A549 (cell line): Measurements from ENCODE around the gene INPP4B. TPM values are rescaled to one million over a fixed set of nuclear protein-coding genes. Genes with fewer than 3 reads are reported as not detected.

Experiments used
- ATAC-seq, 2 experiments: fragments of 200-7000 bp in 1 of 2; fragments of >200 bp in 1 of 2; cut with Nextera tagmentation in 1 of 2; cut with Tn5 transposase in 1 of 2; 3 replicates each; pipeline versions ENCODE4 v1.8.0 to v1.9.1; 2018 to 2020; ENCODE audit warnings: mild to moderate bottlenecking in 1 of 2, moderate library complexity in 1 of 2
- CTCF ChIA-PET: fragments of 300-600 bp; sonication (Branson Sonifier 250); formaldehyde crosslinking; extraction: SDS; loops from one replicate; lab custom pipeline; 2021; ENCODE audit warnings: antibody characterized with exemption, inconsistent platforms; lab: Yijun Ruan, JAX
- POLR2A ChIA-PET: fragments of 350-600 bp; formaldehyde crosslinking; extraction: SDS; loops from one replicate; lab custom pipeline; 2021; ENCODE audit warnings: antibody characterized with exemption, inconsistent platforms; lab: Yijun Ruan, JAX
- DNase-seq, 2 experiments: peaks; one replicate each; pipeline versions ENCODE4 v3.0.0 to v3.0.0-alpha.2; 2011 to 2016; ENCODE audit warnings: low read depth in 1 of 2, low spot score in 1 of 2
- FAIRE-seq: peaks from 2 replicates; lab custom pipeline; 2011; peaks lifted over from hg19 to GRCh38; lab: Jason Lieb, UNC
- H3K27ac ChIP-seq, 2 experiments: fragments of >200 bp; sonication (Bioruptor Twin); formaldehyde crosslinking; 3 replicates each; pipeline ENCODE4 v1.5.1; 2016 to 2017
- H3K4me1 ChIP-seq: fragments of >200 bp; sonication (Bioruptor Twin); formaldehyde crosslinking; 3 replicates; pipeline ENCODE4 v1.6.1; 2016
- H3K4me2 ChIP-seq: fragments of >200 bp; sonication (Bioruptor Twin); formaldehyde crosslinking; 3 replicates; pipeline ENCODE4 v1.6.1; 2016
- H3K4me3 ChIP-seq: fragments of >200 bp; sonication (Bioruptor Twin); formaldehyde crosslinking; 3 replicates; pipeline ENCODE4 v1.5.1; 2016
- H3K9me3 ChIP-seq: fragments of >200 bp; sonication (Bioruptor Twin); formaldehyde crosslinking; 3 replicates; pipeline ENCODE4 v1.6.1; 2016
- ATOH8 ChIP-seq: fragments of 250-450 bp; sonication (Bioruptor Pico); IDR thresholded peaks from 2 replicates; pipeline ENCODE4 v1.5.0; 2020; ENCODE audit warnings: low read depth, mild to moderate bottlenecking, moderate library complexity
- CBX2 ChIP-seq: fragments of 200-600 bp; sonication (generic); IDR thresholded peaks from 2 replicates; pipeline ENCODE4 v1.6.1; 2016; ENCODE audit warnings: low read depth, mild to moderate bottlenecking, borderline replicate concordance
- CEBPB ChIP-seq, 2 experiments: fragments of >200 bp in 1 of 2; sonication (Bioruptor Twin) in 1 of 2; formaldehyde crosslinking in 1 of 2; IDR thresholded peaks; 2 replicates each; pipeline ENCODE4 v1.6.1; 2012 to 2016
- CTCF ChIP-seq: fragments of >200 bp; sonication (Bioruptor Twin); formaldehyde crosslinking; IDR thresholded peaks from 3 replicates; pipeline ENCODE4 v1.5.1; 2016
- E2F6 ChIP-seq: IDR thresholded peaks from 2 replicates; pipeline ENCODE4 v1.6.1; 2012; ENCODE audit warnings: low read depth, borderline replicate concordance
- EHF ChIP-seq: fragments of 250-450 bp; sonication (Bioruptor Pico); IDR thresholded peaks from 2 replicates; pipeline ENCODE4 v1.5.0; 2020; ENCODE audit warnings: mild to moderate bottlenecking
- EHMT2 ChIP-seq: fragments of 200-600 bp; sonication (generic); IDR thresholded peaks from 2 replicates; pipeline ENCODE4 v1.6.1; 2016; ENCODE audit warnings: antibody characterized with exemption, low read depth, mild to moderate bottlenecking, moderate library complexity
- ELK1 ChIP-seq: fragments of 150-350 bp; IDR thresholded peaks from 2 replicates; pipeline ENCODE4 v1.6.1; 2014; ENCODE audit warnings: low read depth, mild to moderate bottlenecking, low read length
- EP300 ChIP-seq, 2 experiments: fragments of >200 bp; sonication (Bioruptor Twin); formaldehyde crosslinking; IDR thresholded peaks; 2 replicates in 1 of 2; 3 replicates in 1 of 2; pipeline ENCODE4 v1.6.1; 2016 to 2017
- FOXS1 ChIP-seq: fragments of 250-450 bp; sonication (Bioruptor Pico); IDR thresholded peaks from 2 replicates; pipeline ENCODE4 v1.5.0; 2020; ENCODE audit warnings: mild to moderate bottlenecking, moderate library complexity
- GATA3 ChIP-seq: IDR thresholded peaks from 2 replicates; pipeline ENCODE4 v1.6.1; 2012; ENCODE audit warnings: borderline replicate concordance
- HDAC2 ChIP-seq: fragments of 200-600 bp; sonication (generic); IDR thresholded peaks from 2 replicates; pipeline ENCODE4 v1.6.1; 2016
- HES2 ChIP-seq: fragments of >200 bp; sonication (Bioruptor Twin); formaldehyde crosslinking; IDR thresholded peaks from 2 replicates; pipeline ENCODE4 v1.6.1; 2016
- HEYL ChIP-seq: fragments of 250-450 bp; sonication (Bioruptor Pico); IDR thresholded peaks from 2 replicates; pipeline ENCODE4 v1.8.0; 2021; ENCODE audit warnings: mild to moderate bottlenecking, moderate library complexity
- HOXB13 ChIP-seq: fragments of 250-450 bp; sonication (Bioruptor Pico); IDR thresholded peaks from 2 replicates; pipeline ENCODE4 v1.5.0; 2020; ENCODE audit warnings: low read depth, mild to moderate bottlenecking, moderate library complexity
- KDM1A ChIP-seq: fragments of 200-600 bp; sonication (generic); IDR thresholded peaks from 2 replicates; pipeline ENCODE4 v1.6.1; 2016; ENCODE audit warnings: low read depth, mild to moderate bottlenecking
- KDM5A ChIP-seq: fragments of 200-600 bp; sonication (generic); IDR thresholded peaks from 2 replicates; pipeline ENCODE4 v1.6.1; 2016; ENCODE audit warnings: antibody characterized with exemption, mild to moderate bottlenecking
- PHF8 ChIP-seq: fragments of 200-600 bp; sonication (generic); IDR thresholded peaks from 2 replicates; pipeline ENCODE4 v1.6.1; 2016; ENCODE audit warnings: low read depth, mild to moderate bottlenecking, antibody characterized with exemption, moderate library complexity, borderline replicate concordance
- POLR2A ChIP-seq: IDR thresholded peaks from 2 replicates; pipeline ENCODE4 v1.6.1; 2012; ENCODE audit warnings: mild to moderate bottlenecking, low read length
- POLR2AphosphoS2 ChIP-seq: conservative IDR thresholded peaks from 2 replicates; pipeline ENCODE4 v1.6.1; 2012; ENCODE audit warnings: low read length, improper control_type of control experiment, inconsistent platforms
- RCOR1 ChIP-seq: fragments of 150-350 bp; IDR thresholded peaks from 2 replicates; pipeline ENCODE4 v1.6.1; 2014; ENCODE audit warnings: antibody characterized with exemption, low read length, low read depth
- RFX5 ChIP-seq: fragments of 450-650 bp; IDR thresholded peaks from 2 replicates; pipeline ENCODE4 v1.7.1; 2014; ENCODE audit warnings: antibody characterized with exemption, mild to moderate bottlenecking, moderate library complexity
- RNF2 ChIP-seq: fragments of 200-600 bp; sonication (generic); IDR thresholded peaks from 2 replicates; pipeline ENCODE4 v1.6.1; 2016; ENCODE audit warnings: low read depth, mild to moderate bottlenecking, antibody characterized with exemption, moderate library complexity, borderline replicate concordance
- ZC3H11A ChIP-seq: fragments of 450-650 bp; IDR thresholded peaks from 2 replicates; pipeline ENCODE4 v1.6.1; 2014; ENCODE audit warnings: antibody characterized with exemption, mild to moderate bottlenecking
- ZNF302 ChIP-seq: fragments of 250-450 bp; sonication (Bioruptor Pico); IDR thresholded peaks from 2 replicates; pipeline ENCODE4 v1.9.0; 2021; ENCODE audit warnings: inconsistent platforms, mild to moderate bottlenecking, moderate library complexity
- ZSCAN20 ChIP-seq: fragments of 250-450 bp; sonication (Bioruptor Pico); IDR thresholded peaks from 2 replicates; pipeline ENCODE4 v1.8.0; 2022; ENCODE audit warnings: mild to moderate bottlenecking, moderate library complexity
- WGBS: methylation state at CpG from one replicate; pipeline ENCODE4 v1.1.6; 2017; ENCODE audit errors: missing lambda C conversion rate; 5-methylcytosine and 5-hydroxymethylcytosine counted together
- polyA plus RNA-seq, 4 experiments: library from polyadenylated mRNA; depleted of rRNA in 3 of 4; stranded (reverse); fragments of >200 nt; fragmentation: RNase III in 1 of 4; extraction: RNeasy Plus Mini Kit Qiagen cat#74134 plus additional on column Dnase treatment in 1 of 4; gene quantifications; 2 replicates in 3 of 4; 3 replicates in 1 of 4; pipeline ENCODE4 v1.2.3, GENCODE V29; 2011 to 2017

Gene INPP4B
- polyA plus RNA-seq, 2 of the 4 experiments (the other 2 are of a cell fraction): 7.2 to 14.9 TPM

- Histone ChIP-seq H3K4me2 (no peak overlapping the region), H3K4me1 (peaks cover 8% of the 10 kb centered on the region; the same call in 1 of the 3 replicates), H3K27ac (no peak overlapping the region), H3K4me3 (no peak overlapping the region), H3K9me3 (no peaks in the 10 kb centered on the region)
- POLR2A ChIA-PET: no interaction called here
- ATAC-seq (no peak), FAIRE-seq (no peak), DNase-seq (no peak)
- 60% methylated on average over 3 of the region's 3 CpGs for WGBS
- CTCF ChIA-PET: interaction anchor here (0.5 kb wide), 1 partner anchor 118 kb away, joined by 4 read pairs; no protein-coding TSS in a partner anchor
- no peak for TF ChIP-seq HEYL
- no peak for TF ChIP-seq E2F6
- TF ChIP-seq EP300 (IDR thresholded peaks at IDR 0.05): no peak
- no peak for TF ChIP-seq HES2
- TF ChIP-seq RNF2: no peak
- no peak for TF ChIP-seq POLR2AphosphoS2
- no peak for TF ChIP-seq RFX5
- TF ChIP-seq ELK1: no peak
- TF ChIP-seq HOXB13 (CRISPR knock-in tag): no peak
- TF ChIP-seq ZNF302 (CRISPR knock-in tag): no peak
Observed at GRCh38 chr4:142271832-142272231, 574.3 kb downstream of the INPP4B start.

- ChIA-PET CTCF (no interaction called here), POLR2A (no interaction called here)
- FAIRE-seq (no peak), DNase-seq (no peak), ATAC-seq (no peak)
- Histone ChIP-seq H3K4me2 (no peak overlapping the region), H3K27ac (peak overlapping the region in 1 of 2 experiments; percentile 26; a peak in 1 of 6 replicates), H3K9me3 (no peaks in the 10 kb centered on the region), H3K4me1 (peaks cover 33% of the 10 kb centered on the region), H3K4me3 (no peak overlapping the region)
- 64% methylated on average over 3 of the region's 3 CpGs for WGBS
- TF ChIP-seq ZSCAN20 (CRISPR knock-in tag) (no peak), KDM5A (no peak), CBX2 (no peak), EHF (CRISPR knock-in tag) (no peak), ATOH8 (CRISPR knock-in tag) (no peak), ELK1 (no peak), FOXS1 (CRISPR knock-in tag) (no peak), RFX5 (no peak), PHF8 (no peak), CEBPB (IDR thresholded peaks at IDR 0.05) (no peak), HDAC2 (no peak), ZC3H11A (no peak), RCOR1 (no peak), CTCF (no peak), POLR2A (no peak), GATA3 (no peak), EHMT2 (no peak), KDM1A (no peak)
Observed at GRCh38 chr4:142267101-142267500, 579.0 kb downstream of the INPP4B start.
